Karpas-422 (cell line): ENCODE data around the gene ANKHD1. TPM values are rescaled to one million over a fixed set of nuclear protein-coding genes. Genes with fewer than 3 reads are reported as not detected.

Experiments used
- DNase-seq: peaks from one replicate; pipeline ENCODE4 v3.0.0-alpha.2; 2015
- H2AFZ ChIP-seq: fragments of 200-600 bp; sonication (generic); 2 replicates; pipeline ENCODE4 v1.6.1; 2014; ENCODE audit warnings: antibody characterized with exemption, low read length, mixed read lengths
- H3K27ac ChIP-seq: fragments of 200-600 bp; sonication (generic); 2 replicates; pipeline ENCODE4 v1.5.1; 2014; ENCODE audit warnings: mild to moderate bottlenecking, low read length, moderate library complexity
- H3K27me3 ChIP-seq: fragments of 200-600 bp; sonication (generic); 2 replicates; pipeline ENCODE4 v1.6.1; 2014; ENCODE audit warnings: low read length, mixed read lengths
- H3K36me3 ChIP-seq: fragments of 200-600 bp; sonication (generic); 2 replicates; pipeline ENCODE4 v1.6.1; 2014; ENCODE audit warnings: low read length, mixed read lengths; ENCODE audit not compliant: insufficient read depth
- H3K4me1 ChIP-seq: fragments of 200-600 bp; sonication (generic); 2 replicates; pipeline ENCODE4 v1.6.1; 2014; ENCODE audit warnings: mild to moderate bottlenecking, low read length, mixed read lengths
- H3K4me2 ChIP-seq: fragments of 200-600 bp; sonication (generic); 2 replicates; pipeline ENCODE4 v1.6.1; 2014; ENCODE audit warnings: low read length, low read depth, mild to moderate bottlenecking; ENCODE audit not compliant: poor library complexity, severe bottlenecking
- H3K4me3 ChIP-seq: fragments of 200-600 bp; sonication (generic); 2 replicates; pipeline ENCODE4 v1.5.1; 2014; ENCODE audit warnings: mild to moderate bottlenecking, antibody characterized with exemption, low read length, mixed read lengths
- H3K79me2 ChIP-seq: fragments of 200-600 bp; sonication (generic); 2 replicates; pipeline ENCODE4 v1.6.1; 2014; ENCODE audit warnings: mild to moderate bottlenecking, low read length, mixed read lengths
- H3K9ac ChIP-seq: fragments of 200-600 bp; sonication (generic); 2 replicates; pipeline ENCODE4 v1.6.0; 2014; ENCODE audit warnings: low read length
- H3K9me2 ChIP-seq: fragments of 200-600 bp; sonication (generic), shearing (Covaris generic); replicated peaks from 2 replicates; pipeline ENCODE4 v1.6.0; 2014; ENCODE audit warnings: mild to moderate bottlenecking, low read length, moderate library complexity; ENCODE audit not compliant: insufficient read depth
- H3K9me3 ChIP-seq: fragments of 300-700, 200-600 bp; sonication (generic); 2 replicates; pipeline ENCODE4 v1.6.1; 2014; ENCODE audit warnings: low read length, mixed read lengths
- H4K20me1 ChIP-seq: fragments of 200-600 bp; sonication (generic); 2 replicates; pipeline ENCODE4 v1.6.1; 2014; ENCODE audit warnings: mild to moderate bottlenecking, antibody characterized with exemption, low read length, low read depth; ENCODE audit not compliant: insufficient read depth
- total RNA-seq: library from RNA; depleted of rRNA; stranded (reverse); fragments of >200 nt; shearing (Covaris generic); gene quantifications from 2 replicates; pipeline ENCODE4 v1.2.3, GENCODE V29; 2014; ENCODE audit warnings: low replicate concordance

ANKHD1 gene
- total RNA-seq, 1 experiment from 2014 or later, result 110 TPM

GRCh38 chr5:140498591-140498990, 97.0 kb downstream of the ANKHD1 start:
- no peaks in the 10 kb centered on the region for H3K9me3 ChIP-seq
- no peak overlapping the region for H3K4me2 ChIP-seq
- DNase-seq, result no peak
- peaks cover 22% of the 10 kb centered on the region for H3K36me3 ChIP-seq
- H4K20me1 ChIP-seq, result no peaks in the 10 kb centered on the region
- H3K27me3 ChIP-seq, result no peaks in the 10 kb centered on the region
- peaks cover 52% of the 10 kb centered on the region for H3K79me2 ChIP-seq
- H3K9ac ChIP-seq, result no peak overlapping the region
- H3K27ac ChIP-seq, result no peak overlapping the region
- H2AFZ ChIP-seq, result no peak overlapping the region
- no peaks in the 10 kb centered on the region for H3K9me2 ChIP-seq
- H3K4me1 ChIP-seq, result no peaks in the 10 kb centered on the region
- H3K4me3 ChIP-seq, result no peak overlapping the region

- Histone ChIP-seq H3K9ac (no peak overlapping the region), H3K9me3 (no peaks in the 10 kb centered on the region), H3K36me3 (peaks cover 42% of the 10 kb centered on the region), H3K79me2 (peaks cover 30% of the 10 kb centered on the region), H4K20me1 (no peaks in the 10 kb centered on the region), H2AFZ (no peak overlapping the region), H3K27me3 (no peaks in the 10 kb centered on the region), H3K4me3 (no peak overlapping the region), H3K4me1 (no peaks in the 10 kb centered on the region), H3K27ac (no peak overlapping the region), H3K9me2 (no peaks in the 10 kb centered on the region), H3K4me2 (no peak overlapping the region)
- no peak for DNase-seq
These were observed 101.2 kb downstream of the ANKHD1 start for GRCh38 chr5:140502834-140503233.

DNA sequence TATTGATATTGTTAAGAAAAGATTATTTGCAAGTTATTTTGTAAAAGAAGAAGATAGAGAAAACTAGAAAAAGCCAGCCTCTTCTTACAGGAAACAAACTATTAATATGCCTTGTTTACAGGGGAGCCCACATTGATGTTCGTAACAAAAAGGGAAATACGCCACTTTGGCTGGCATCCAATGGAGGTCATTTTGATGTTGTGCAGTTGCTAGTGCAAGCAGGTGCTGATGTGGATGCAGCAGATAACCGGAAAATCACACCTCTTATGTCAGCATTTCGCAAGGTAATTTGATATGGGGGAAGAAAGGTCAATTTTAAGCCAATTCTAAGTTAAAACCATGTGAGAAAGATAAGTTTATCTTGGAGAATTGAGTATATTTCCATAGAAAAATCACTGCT, 108.3 kb downstream of the ANKHD1 start:
- Histone ChIP-seq H3K9ac (no peak overlapping the region), H2AFZ (no peak overlapping the region), H3K4me3 (no peak overlapping the region), H4K20me1 (no peaks in the 10 kb centered on the region), H3K9me3 (no peaks in the 10 kb centered on the region), H3K27ac (no peak overlapping the region), H3K4me1 (no peaks in the 10 kb centered on the region), H3K36me3 (peaks cover 74% of the 10 kb centered on the region), H3K79me2 (peaks cover 3% of the 10 kb centered on the region; the same call in 1 of the 2 replicates), H3K4me2 (no peak overlapping the region), H3K27me3 (no peaks in the 10 kb centered on the region), H3K9me2 (no peaks in the 10 kb centered on the region)
- no peak for DNase-seq

GRCh38 chr5:140513124-140513523, 111.5 kb downstream of the ANKHD1 start:
- Histone ChIP-seq H3K4me3 (no peak overlapping the region), H2AFZ (no peak overlapping the region), H3K27me3 (no peaks in the 10 kb centered on the region), H3K79me2 (peaks cover 3% of the 10 kb centered on the region; the same call in 1 of the 2 replicates), H3K9ac (no peak overlapping the region), H3K4me2 (no peak overlapping the region), H3K36me3 (peaks cover 47% of the 10 kb centered on the region), H3K9me2 (no peaks in the 10 kb centered on the region), H3K27ac (no peak overlapping the region), H3K9me3 (no peaks in the 10 kb centered on the region), H4K20me1 (no peaks in the 10 kb centered on the region), H3K4me1 (no peaks in the 10 kb centered on the region)
- DNase-seq, result no peak

DNA sequence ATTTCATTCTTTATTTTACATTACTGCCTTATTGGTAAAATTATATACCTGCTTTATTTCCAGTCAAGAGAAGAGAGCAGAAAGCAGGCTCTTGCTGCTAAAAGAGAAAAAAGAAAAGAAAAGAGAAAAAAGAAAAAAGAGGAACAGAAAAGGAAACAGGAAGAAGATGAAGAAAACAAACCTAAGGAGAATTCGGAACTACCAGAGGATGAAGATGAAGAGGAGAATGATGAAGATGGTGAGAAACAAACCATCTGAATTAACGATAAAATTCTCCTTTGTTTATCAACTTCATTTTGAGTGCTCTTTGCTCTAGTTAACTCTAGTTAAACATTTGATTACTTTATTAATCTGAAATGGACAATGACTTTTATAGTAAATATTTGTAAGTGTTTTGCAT, 122.4 kb downstream of the ANKHD1 start:
- Histone ChIP-seq H3K4me3 (no peak overlapping the region), H3K9me2 (no peaks in the 10 kb centered on the region), H4K20me1 (no peaks in the 10 kb centered on the region), H2AFZ (no peak overlapping the region), H3K27me3 (no peaks in the 10 kb centered on the region), H3K4me2 (no peak overlapping the region), H3K4me1 (no peaks in the 10 kb centered on the region), H3K9me3 (no peaks in the 10 kb centered on the region), H3K9ac (no peak overlapping the region), H3K36me3 (peaks cover 44% of the 10 kb centered on the region; the same call in 1 of the 2 replicates), H3K27ac (no peak overlapping the region), H3K79me2 (peaks cover 8% of the 10 kb centered on the region; the same call in 1 of the 2 replicates)
- no peak for DNase-seq

DNA sequence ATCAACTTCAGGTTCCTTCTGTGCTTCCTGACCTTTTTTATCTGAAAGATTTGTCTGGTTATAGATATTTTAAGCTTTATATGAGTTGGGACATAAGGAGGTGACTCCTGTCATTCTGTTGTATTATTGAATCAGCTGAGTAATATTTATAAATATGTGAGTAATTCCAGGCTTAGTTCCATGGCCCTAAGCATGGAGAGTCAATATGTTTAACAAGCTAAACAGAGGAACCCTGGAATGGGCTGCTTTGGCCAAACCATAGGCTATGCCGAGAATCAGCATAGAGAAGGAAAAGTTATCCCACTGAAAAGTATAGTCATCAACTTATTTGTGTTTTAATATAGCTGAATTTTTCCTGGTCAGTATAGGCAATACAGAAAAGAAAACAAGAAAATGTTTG, 138.6 kb downstream of the ANKHD1 start:
- Histone ChIP-seq H3K36me3 (peaks cover 61% of the 10 kb centered on the region; the same call in 1 of the 2 replicates), H2AFZ (no peak overlapping the region), H3K4me3 (no peak overlapping the region), H3K4me1 (no peaks in the 10 kb centered on the region), H3K27ac (no peak overlapping the region), H3K27me3 (no peaks in the 10 kb centered on the region), H3K79me2 (peaks cover 3% of the 10 kb centered on the region; the same call in 1 of the 2 replicates), H3K9ac (no peak overlapping the region), H3K4me2 (no peak overlapping the region), H3K9me2 (no peaks in the 10 kb centered on the region), H3K9me3 (no peaks in the 10 kb centered on the region), H4K20me1 (no peaks in the 10 kb centered on the region)
- no peak for DNase-seq

DNA sequence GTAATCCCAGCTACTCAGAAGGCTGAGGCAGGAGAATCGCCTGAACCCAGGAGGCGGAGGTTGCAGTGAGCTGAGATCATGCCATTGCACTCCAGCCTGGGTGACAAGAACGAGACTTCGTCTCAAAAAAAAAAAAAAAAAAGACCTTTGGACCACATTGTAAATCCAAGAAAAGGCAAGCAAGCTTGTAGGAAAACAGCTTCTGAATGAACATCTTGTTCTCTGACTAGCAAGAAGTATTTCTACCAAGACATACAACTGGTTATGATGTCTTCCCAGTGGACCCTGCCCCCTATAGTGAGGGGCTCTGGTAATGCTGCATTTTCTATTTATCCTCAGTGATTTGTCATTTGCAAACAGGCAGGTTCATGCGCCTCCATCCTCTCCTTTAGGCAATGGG, 141.3 kb downstream of the ANKHD1 start:
- Histone ChIP-seq H3K79me2 (peaks cover 1% of the 10 kb centered on the region; the same call in 1 of the 2 replicates), H3K27ac (no peak overlapping the region), H3K9me3 (no peaks in the 10 kb centered on the region), H3K4me3 (no peak overlapping the region), H3K9me2 (no peaks in the 10 kb centered on the region), H3K4me1 (peaks cover 10% of the 10 kb centered on the region), H3K9ac (no peak overlapping the region), H4K20me1 (no peaks in the 10 kb centered on the region), H2AFZ (no peak overlapping the region), H3K27me3 (no peaks in the 10 kb centered on the region), H3K36me3 (peaks cover 50% of the 10 kb centered on the region; the same call in 1 of the 2 replicates), H3K4me2 (no peak overlapping the region)
- DNase-seq, result no peak

DNA sequence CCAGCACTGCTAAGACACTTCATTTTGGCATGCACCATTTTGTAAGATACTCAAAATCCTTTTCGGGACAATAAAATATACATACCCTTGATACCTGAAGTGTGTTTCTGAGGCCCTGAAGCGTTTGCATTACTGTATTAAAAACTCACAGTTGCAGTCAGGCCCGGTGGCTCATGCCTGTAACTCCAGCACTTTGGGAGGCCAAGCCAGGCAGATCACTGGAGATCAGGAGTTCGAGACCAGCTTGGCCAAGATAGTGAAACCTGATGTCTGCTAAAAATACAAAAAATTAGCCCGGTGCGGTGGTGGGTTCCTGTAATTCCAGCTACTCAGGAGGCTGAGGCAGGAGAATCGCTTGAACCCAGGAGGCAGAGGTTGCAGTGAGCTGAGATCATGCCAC, 143.4 kb downstream of the ANKHD1 start:
- no peaks in the 10 kb centered on the region for H3K9me3 ChIP-seq
- H4K20me1 ChIP-seq, result no peaks in the 10 kb centered on the region
- no peak overlapping the region for H3K9ac ChIP-seq
- no peaks in the 10 kb centered on the region for H3K9me2 ChIP-seq
- no peak overlapping the region for H2AFZ ChIP-seq
- peaks cover 53% of the 10 kb centered on the region for H3K36me3 ChIP-seq
- H3K4me3 ChIP-seq, result no peak overlapping the region
- DNase-seq, result no peak
- H3K79me2 ChIP-seq, result peaks cover 15% of the 10 kb centered on the region
- H3K27me3 ChIP-seq, result no peaks in the 10 kb centered on the region
- H3K4me1 ChIP-seq, result peaks cover 24% of the 10 kb centered on the region
- no peak overlapping the region for H3K4me2 ChIP-seq
- no peak overlapping the region for H3K27ac ChIP-seq

DNA sequence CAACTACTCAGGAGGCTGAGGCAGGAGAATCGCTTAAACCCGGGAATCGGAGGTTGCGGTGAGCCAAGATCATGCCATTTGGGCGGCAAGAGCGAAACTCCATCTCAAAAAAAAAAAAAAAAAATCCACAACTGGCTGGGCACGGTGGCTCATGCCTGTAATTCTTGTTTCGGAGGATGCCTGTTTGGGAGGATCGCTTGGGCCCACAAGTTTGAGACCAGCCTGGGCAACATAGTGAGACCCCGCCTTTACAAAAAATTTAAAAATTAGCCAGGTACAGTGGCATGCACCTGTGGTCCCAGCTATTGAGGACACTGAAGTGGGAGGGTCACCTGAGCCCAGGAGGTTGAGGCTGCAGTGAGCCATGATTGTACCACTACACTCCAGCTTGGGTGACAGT, 144.0 kb downstream of the ANKHD1 start:
- Histone ChIP-seq H3K9me2 (no peaks in the 10 kb centered on the region), H3K4me1 (peaks cover 24% of the 10 kb centered on the region), H3K9ac (no peak overlapping the region), H3K27ac (no peak overlapping the region), H3K36me3 (peaks cover 52% of the 10 kb centered on the region), H3K4me2 (no peak overlapping the region), H3K27me3 (no peaks in the 10 kb centered on the region), H3K9me3 (no peaks in the 10 kb centered on the region), H4K20me1 (no peaks in the 10 kb centered on the region), H2AFZ (no peak overlapping the region), H3K4me3 (no peak overlapping the region), H3K79me2 (peaks cover 15% of the 10 kb centered on the region)
- no peak for DNase-seq
